Stimulated activated CD4-positive, alpha-beta T cell treated with anti-CD3 and anti-CD28 coated beads, Interleukin-12 subunit alpha, Interleukin-12 subunit beta, amount 100 ng/mL, for 24 hours (primary cell): Measurements from ENCODE around the gene S100A4.
A peak's percentile ranks its signal among the peaks of the same experiment; 100 is the strongest.
"Not testable (repeated sequence)": the region's sequence is repeated elsewhere in the genome, so short reads cannot be mapped to it uniquely, and the experiment has no call there.

Source experiments
- DNase-seq, 2 experiments: peaks; one replicate each; pipeline ENCODE4 v3.0.0-alpha.2; 2020; ENCODE audit warnings: low read depth in 2 of 2

Gene S100A4

DNA sequence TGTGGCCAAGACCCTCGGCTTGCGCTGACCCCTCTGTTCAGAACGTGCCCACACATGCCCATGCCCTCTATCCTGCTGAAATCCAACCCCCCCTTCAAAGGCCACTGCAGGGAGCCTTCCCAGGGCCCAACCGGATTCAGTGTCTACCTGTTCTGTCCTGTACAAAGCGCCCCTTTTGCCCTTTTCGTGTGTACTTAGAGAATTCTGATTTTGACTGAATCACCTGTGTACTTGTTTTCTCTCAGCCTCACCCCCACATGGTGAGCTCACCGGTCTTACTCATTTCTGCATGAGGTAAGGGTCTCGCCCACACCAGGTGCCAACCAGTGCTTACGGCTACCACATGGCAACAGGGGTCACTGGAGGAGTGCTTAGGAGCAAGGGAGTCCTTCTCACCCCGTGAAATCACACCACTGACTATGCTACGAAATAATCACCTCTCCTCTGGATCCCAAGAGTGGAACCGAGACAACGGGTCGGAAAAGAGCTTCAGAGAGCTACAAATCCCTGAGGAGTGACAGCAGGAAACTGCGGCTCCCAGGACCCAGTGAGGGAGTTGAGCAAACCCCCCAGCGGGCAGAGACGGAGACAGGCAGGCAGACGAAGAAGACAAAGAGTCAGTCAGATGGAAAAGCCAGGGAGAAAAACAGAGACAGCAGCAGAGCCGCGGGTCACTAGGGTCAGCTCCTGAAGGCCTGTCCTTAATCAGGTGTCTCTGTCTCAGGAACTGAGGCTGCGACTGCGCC is 22.2 kb upstream of the S100A4 start:
- DNase-seq, result peak in 1 of 2 experiments; percentile 32

GRCh38 chr1:153566414-153567371 is 21.1 kb upstream of the S100A4 start:
- DNase-seq, result peak; percentile 74 to 86

- peak; percentile 37 to 41 for DNase-seq
These were observed 20.1 kb upstream of the S100A4 start, which contains the start of gene S100A2 for GRCh38 chr1:153565529-153566374. Gene S100A2, minus strand, starts transcription at chr1:153565844. Its CDS starts 1,967 bp downstream, at chr1:153563877.

DNA sequence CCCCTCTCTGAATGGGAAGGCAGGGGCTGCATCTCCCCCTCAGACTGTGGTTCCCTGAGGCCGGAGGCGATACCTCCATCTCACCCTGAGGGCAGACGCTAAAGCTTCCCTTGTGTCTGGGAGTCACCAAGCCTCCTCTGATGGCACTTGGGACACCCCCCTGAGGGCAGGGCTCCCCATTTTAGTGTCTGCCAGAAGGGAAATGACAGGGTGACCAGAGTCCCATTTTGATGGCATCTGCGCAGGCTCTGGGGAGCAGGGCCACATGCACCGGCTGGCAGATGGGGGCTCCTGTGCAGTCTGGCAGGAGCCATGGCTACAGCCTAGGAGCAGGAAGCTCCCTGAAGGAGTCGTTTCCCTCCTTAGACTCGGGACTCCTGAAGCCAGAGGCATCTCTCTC is 18.4 kb upstream of the S100A4 start:
- no peak for DNase-seq

GRCh38 chr1:153563483-153563901 is 17.9 kb upstream of the S100A4 start:
- DNase-seq, result no peak

DNA sequence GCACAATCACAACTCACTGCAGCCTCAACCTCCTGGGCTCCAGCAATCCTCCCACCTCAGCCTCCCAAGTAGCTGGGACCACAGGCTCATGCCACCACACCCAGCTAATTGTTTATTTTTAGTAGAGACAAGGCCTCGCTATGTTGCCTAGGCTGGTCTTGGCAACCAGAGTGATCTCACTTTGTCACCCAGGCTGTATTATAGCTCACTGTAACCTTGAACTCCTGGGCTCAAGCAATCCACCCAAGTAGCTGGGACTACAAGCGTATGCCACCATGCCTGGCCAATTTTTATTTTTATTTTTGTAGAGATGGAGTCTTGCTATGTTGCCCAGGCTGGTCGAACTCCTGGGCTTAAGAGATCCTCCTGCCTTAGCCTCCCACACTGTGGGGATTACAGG is 16.4 kb upstream of the S100A4 start:
- not testable (repeated sequence) for DNase-seq

DNA sequence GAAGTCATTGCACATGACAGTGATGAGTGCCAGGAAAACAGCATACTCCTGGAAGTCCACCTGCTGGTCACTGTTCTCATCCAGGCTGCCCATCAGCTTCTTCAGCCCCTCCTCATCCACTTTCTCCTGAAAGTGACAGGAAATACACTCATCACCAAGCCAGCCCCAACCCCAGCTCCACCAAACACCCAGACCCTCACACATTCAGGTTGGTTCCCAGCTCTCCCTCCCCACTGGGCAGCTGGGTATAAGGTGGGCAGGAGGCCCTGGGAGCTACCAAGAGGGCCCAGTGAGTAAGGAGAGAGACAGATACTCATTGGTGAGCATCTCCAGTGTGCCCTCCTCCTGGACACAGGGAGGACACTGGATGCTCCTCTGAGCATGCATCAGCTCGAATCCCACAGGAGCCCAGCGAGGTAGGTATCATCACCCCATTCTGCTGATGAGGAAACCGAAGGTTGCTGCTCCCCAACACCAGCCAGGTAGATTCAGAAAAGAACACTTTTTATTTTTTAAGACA is 15.9 kb upstream of the S100A4 start:
- no peak for DNase-seq

- DNase-seq, result no peak
These were observed 15.3 kb upstream of the S100A4 start for GRCh38 chr1:153560771-153561465.

DNA sequence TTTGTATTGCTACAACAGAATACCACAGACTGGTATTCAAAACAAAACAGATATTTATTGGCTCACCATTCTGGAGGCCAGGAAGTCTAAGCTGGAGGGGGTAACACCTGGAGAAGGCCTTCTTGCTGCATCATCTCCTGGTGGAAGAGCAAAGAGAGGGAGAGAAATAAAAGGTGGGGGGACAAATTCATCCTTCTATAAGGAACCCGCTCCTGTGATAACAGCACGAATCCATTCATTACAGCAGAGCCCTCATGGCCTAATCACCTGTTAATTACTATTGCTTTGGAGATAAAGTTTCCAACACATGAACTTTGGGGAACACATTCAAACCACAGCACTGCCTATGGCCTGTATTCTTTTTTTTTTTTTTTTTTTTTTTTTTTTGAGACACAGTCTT is 14.6 kb upstream of the S100A4 start:
- no peak for DNase-seq

GRCh38 chr1:153557877-153558276 is 12.3 kb upstream of the S100A4 start:
- DNase-seq, result no peak

- no peak for DNase-seq
These were observed 10.7 kb upstream of the S100A4 start for GRCh38 chr1:153556348-153556747.

GRCh38 chr1:153553830-153554541 is 8.4 kb upstream of the S100A4 start:
- no peak for DNase-seq

- DNase-seq, result no peak
These were observed 7.5 kb upstream of the S100A4 start for GRCh38 chr1:153553096-153553495.

DNA sequence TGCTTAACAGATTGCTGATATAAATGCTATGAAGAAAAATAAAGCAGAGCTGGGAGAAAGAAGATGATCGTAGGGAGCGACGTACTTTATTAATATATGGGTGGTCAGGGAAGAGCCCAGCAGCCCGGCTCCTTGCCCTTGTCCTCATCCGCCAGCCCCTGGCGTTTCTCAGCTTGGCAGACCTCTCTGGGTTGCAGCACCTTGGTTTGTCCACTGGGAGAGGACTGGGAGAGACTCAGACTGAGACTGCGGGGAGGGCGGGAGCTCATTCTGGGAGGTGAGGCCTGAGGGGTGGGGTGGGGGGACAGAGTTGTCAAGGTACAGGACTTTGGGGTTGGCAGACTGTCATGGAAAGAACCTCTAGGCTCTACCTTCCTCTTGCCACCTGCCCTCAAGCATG is 6.7 kb upstream of the S100A4 start:
- no peak for DNase-seq

- no peak for DNase-seq
These were observed 5.4 kb upstream of the S100A4 start for GRCh38 chr1:153550827-153551500.

DNA sequence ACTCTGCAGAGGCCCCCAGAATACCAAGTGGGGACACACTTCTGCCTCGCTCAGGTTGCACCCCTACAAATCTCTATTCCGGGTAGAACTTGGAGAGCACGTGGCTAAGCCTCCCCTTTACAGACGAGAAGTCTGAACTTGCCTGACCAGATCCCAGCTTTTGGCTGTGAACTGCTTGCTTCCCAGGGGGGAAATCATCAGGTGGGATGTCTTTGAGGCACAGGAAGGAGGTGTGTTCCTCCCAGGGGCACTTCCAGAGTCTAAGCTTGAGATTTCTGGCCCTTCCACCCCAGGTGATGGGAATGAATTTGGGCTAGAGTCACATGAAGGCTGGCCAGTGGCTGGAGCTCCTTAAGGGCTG is 4.8 kb upstream of the S100A4 start:
- DNase-seq, result no peak

DNA sequence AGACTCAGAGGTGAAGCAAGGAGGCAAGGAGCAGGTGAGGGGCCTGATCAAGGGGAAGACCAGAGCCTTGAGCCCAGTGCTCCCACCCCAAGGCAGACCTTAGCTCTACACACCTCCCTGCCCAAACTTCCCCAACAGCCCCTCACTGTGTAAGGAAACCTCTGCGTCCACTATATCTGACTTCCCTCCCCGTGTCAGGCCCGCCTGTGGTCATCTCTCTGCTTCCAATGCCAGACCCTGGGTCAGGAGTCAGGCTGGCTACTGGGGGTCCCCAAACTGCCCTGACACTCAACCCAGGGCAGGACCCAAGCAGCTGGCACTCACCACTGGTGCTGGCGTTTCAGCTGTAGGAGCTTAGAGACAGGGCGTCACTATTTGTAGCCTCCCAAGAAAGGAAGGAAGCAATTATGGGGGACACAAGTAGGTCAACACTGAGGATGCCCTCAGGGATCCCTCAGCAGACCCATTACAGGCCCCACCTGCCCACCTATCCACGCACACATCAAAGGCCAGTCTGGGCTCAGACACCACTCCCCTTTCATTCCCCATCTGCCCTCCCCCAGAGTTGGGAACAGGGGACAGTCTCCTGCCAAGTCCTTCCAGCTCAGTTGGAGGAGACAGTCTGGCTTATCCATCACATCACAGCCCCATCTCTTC is 4.3 kb upstream of the S100A4 start:
- DNase-seq, result no peak

DNA sequence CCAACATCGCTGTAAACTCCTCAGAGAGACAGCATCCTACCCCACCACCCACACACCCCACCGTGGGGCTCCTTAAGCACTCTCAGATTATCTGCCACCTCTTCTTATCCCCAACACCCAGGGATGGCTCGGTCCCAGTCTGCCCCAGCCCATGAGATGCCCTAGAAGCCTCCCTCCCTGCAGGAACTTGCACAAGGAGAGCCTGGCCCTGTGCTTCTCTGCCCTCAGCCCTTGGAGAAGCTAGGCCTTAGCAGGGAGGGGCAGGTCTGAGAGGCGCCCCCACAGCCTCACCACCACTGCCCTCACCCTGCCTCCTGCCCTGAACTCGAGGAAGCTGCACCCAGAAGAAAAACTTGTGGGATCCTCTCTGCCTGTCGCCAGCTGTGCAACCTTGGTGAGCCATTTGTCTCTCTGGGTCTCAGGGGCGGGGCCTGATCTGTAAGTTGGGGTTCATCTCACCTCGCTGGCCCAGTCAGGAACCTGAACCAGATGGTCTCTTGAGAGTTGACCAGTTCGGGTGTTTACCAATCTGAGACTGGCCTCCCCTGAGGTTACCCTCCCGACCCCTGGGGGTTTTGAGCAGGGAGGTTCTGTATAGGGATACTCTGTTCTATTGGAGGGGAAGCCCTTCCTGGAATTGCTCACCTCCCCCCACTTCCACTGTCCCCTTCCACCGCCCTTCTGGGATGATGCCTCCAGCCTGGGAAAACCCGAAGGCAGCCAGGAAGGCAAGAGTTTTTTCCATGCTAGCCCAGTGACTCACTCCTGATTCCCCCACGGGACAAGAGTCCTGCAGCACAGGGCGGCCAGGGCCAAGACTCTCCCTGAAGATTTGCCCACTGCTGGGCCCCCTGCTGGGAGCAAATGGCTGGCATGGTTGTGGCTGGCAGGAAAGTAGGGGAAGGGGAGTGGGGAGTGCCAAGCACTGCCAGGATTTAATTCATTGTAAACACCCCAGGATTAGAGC is 3.4 kb upstream of the S100A4 start, which contains the start of gene S100A3:
TSS of gene S100A3 (minus strand) at position 537 of the 967 bp plus-strand sequence. CDS start 773 bp downstream, outside the sequence.
- no peak for DNase-seq
